ENCODE measurements around the gene VSIG8. TPM values are rescaled to one million over a fixed set of nuclear protein-coding genes. Genes with fewer than 3 reads are reported as not detected.

VSIG8 gene
- total RNA-seq, 4 donors from 2014 or later: 14.6 to 54.5 (median 43.1) TPM

GRCh38 chr1:159830722-159831121 is 31.7 kb downstream of the VSIG8 start:
- intact Hi-C loops (cut with DNase I; ENCODE audit: low total_unique reads): no loop called here
- no peak for TF ChIP-seq CTCF (IDR thresholded peaks at IDR 0.05)
- TF ChIP-seq POLR2A (IDR thresholded peaks at IDR 0.05): no peak
- WGBS, 2 donors: 82 to 86% methylated on average over 8 of the region's 8 CpGs

GRCh38 chr1:159829822-159830465 is 32.5 kb downstream of the VSIG8 start:
- intact Hi-C loops (cut with DNase I; ENCODE audit: low total_unique reads): no loop called here
- H3K4me3 ChIP-seq (ENCODE audit: low read depth, poor library complexity, severe bottlenecking): no peak overlapping the region
- WGBS, 2 donors: 73 to 83% methylated on average over 18 of the region's 18 CpGs
- DNase-seq (ENCODE audit: low spot score in 2 of 2): no peak
- no peak for TF ChIP-seq POLR2A (IDR thresholded peaks at IDR 0.05)
- no peak for TF ChIP-seq CTCF (IDR thresholded peaks at IDR 0.05)

More at GRCh38 chr1:159830722-159831121, 31.7 kb downstream of the VSIG8 start:
- no peak for DNase-seq (ENCODE audit: low spot score in 2 of 2)
- H3K4me3 ChIP-seq (ENCODE audit: low read depth, poor library complexity, severe bottlenecking): no peak overlapping the region

GRCh38 chr1:159829273-159829634 is 33.2 kb downstream of the VSIG8 start:
- no peak for TF ChIP-seq CTCF (IDR thresholded peaks at IDR 0.05)
- no peak for TF ChIP-seq POLR2A (IDR thresholded peaks at IDR 0.05)
- no peak overlapping the region for H3K4me3 ChIP-seq (ENCODE audit: low read depth, poor library complexity, severe bottlenecking)
- intact Hi-C loops (cut with DNase I; ENCODE audit: low total_unique reads): no loop called here
- no peak for DNase-seq (ENCODE audit: low spot score in 2 of 2)
- 38 to 39% methylated on average over 3 of the region's 3 CpGs for WGBS, 2 donors

- intact Hi-C loops (cut with DNase I; ENCODE audit: low total_unique reads): no loop called here
- no peak for TF ChIP-seq POLR2A (IDR thresholded peaks at IDR 0.05)
- no peak for TF ChIP-seq CTCF (IDR thresholded peaks at IDR 0.05)
- no peak for DNase-seq (ENCODE audit: low spot score in 2 of 2)
- 87% methylated on average over 11 of the region's 11 CpGs for WGBS, 2 donors
- H3K4me3 ChIP-seq (ENCODE audit: low read depth, poor library complexity, severe bottlenecking): no peak overlapping the region
These were observed 33.7 kb downstream of the VSIG8 start for GRCh38 chr1:159828581-159829272.

GRCh38 chr1:159828176-159828575 is 34.3 kb downstream of the VSIG8 start:
- TF ChIP-seq CTCF (IDR thresholded peaks at IDR 0.05) (no peak), POLR2A (IDR thresholded peaks at IDR 0.05) (no peak)
- no peak for DNase-seq (ENCODE audit: low spot score in 2 of 2)
- WGBS, 2 donors: 43 to 86% methylated on average over 3 of the region's 3 CpGs
- H3K4me3 ChIP-seq (ENCODE audit: low read depth, poor library complexity, severe bottlenecking): no peak overlapping the region
- intact Hi-C loops (cut with DNase I; ENCODE audit: low total_unique reads): no loop called here
